Lower leg skin (tissue), 4 donors: ENCODE data around the gene KCNG4. TPM values are rescaled to one million over a fixed set of nuclear protein-coding genes. Genes with fewer than 3 reads are reported as not detected.

Experiments
- DNase-seq, 2 donors: peaks; one replicate each; pipeline ENCODE4 v3.0.0-alpha.2; 2019; ENCODE audit warnings: low spot score in 2 of 2
- H3K4me3 ChIP-seq: fragments of 200-600 bp; sonication (generic); 2 replicates; pipeline ENCODE4 v1.5.1; 2017; ENCODE audit warnings: mild to moderate bottlenecking, low read depth; ENCODE audit not compliant: poor library complexity, severe bottlenecking
- CTCF ChIP-seq, 3 donors: fragments of 450-650 bp; IDR thresholded peaks; one replicate each; pipeline ENCODE4 v1.5.1; 2016; ENCODE audit warnings: antibody characterized with exemption in 3 of 3, mild to moderate bottlenecking in 3 of 3, moderate library complexity in 2 of 3
- POLR2A ChIP-seq, 2 donors: fragments of 450-650 bp; IDR thresholded peaks; one replicate each; pipeline ENCODE4 v1.6.1; 2016 to 2017; ENCODE audit warnings: antibody characterized with exemption in 2 of 2, mild to moderate bottlenecking in 1 of 2, moderate library complexity in 1 of 2
- WGBS, 2 donors: methylation state at CpG; one replicate each; pipeline ENCODE4 v1.1.5; 2018; 5-methylcytosine and 5-hydroxymethylcytosine counted together
- intact Hi-C: fragments of 100-400 bp; cut with DNase I; formaldehyde crosslinking; loops from one replicate; pipeline ENCODE4 v1.15.0; 2023; ENCODE audit warnings: low total_unique reads
- total RNA-seq, 4 donors: library from RNA; depleted of rRNA; stranded (reverse); fragments of >200 nt; gene quantifications; one replicate each; pipeline ENCODE4 v1.1.0, GENCODE V29; 2016

KCNG4 gene
- total RNA-seq: not detected

GRCh38 chr16:84239909-84240308 is at the start of gene KCNG4:
Gene KCNG4 (minus strand): TSS chr16:84240012. CDS start chr16:84237485, 2,527 bp downstream.
- intact Hi-C loops: no loop called here
- H3K4me3 ChIP-seq: no peak within 1 kb of the TSS
- TF ChIP-seq CTCF (IDR thresholded peaks at IDR 0.05) (no peak), POLR2A (IDR thresholded peaks at IDR 0.05) (no peak)
- no peak for DNase-seq
- 18 to 24% methylated on average over 3 to 7 of the region's 7 CpGs for WGBS, 2 donors

DNA sequence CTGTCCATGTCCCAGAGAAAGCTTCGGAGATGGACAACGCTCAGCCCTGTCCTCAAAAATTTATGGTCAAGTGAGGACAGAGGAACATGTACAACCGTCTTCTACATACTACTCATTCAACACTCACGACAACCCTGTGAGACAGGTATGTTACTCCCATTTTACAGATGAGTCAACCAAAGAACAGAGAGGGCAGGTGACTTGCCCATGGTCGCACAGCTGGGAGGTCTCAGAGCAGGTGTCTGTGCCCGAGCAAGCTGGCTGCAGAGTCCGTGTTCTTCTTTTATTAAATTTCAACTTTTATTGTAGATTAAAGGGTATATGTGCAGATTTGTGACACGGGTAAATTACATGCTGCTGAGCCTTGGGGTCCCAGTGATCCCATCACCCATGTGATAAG is 49.1 kb upstream of the KCNG4 start:
- no peak for DNase-seq
- TF ChIP-seq POLR2A (IDR thresholded peaks at IDR 0.05) (no peak), CTCF (IDR thresholded peaks at IDR 0.05) (no peak)
- intact Hi-C loops: no loop called here
- H3K4me3 ChIP-seq: no peak overlapping the region
- 75 to 80% methylated on average over 8 of the region's 8 CpGs for WGBS, 2 donors

DNA sequence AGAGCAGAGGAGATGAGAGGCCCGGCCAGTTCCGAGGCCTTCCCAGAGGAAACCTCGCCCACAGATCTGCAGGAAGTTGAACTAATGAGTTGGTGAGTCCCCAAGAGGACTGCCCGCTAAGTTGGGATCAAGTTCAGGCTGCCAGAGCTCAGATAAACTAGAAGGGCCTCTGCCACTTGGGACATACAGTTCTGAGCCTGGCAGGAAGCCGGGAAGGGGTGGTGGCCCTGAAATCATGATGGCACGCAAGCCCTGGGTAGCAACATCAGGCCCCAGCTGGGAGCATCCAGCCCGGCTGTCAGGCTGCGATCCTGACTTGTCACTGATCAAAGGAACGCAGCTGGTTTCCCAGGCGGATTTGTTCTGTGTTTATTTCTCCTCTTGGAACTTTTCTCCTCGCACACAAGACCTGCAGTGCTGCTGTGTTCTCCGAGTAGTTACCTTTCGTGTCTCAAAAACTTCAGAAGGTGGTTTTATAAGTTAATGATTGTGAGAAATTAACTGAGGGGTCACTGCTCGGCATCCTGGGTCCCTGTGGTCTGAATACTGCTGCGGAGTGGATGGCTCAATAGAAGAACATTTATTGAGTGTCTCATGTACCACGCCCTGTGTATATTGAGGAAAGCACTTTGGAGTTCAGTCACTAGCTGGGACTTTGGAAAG is 46.9 kb upstream of the KCNG4 start:
- no peak for DNase-seq
- WGBS, 2 donors: 54 to 60% methylated on average over 16 of the region's 16 CpGs
- TF ChIP-seq CTCF (IDR thresholded peaks at IDR 0.05) (no peak), POLR2A (IDR thresholded peaks at IDR 0.05) (no peak)
- intact Hi-C loops: no loop called here
- no peak overlapping the region for H3K4me3 ChIP-seq

GRCh38 chr16:84284154-84284722 is 44.4 kb upstream of the KCNG4 start:
- 37 to 42% methylated on average over 13 of the region's 13 CpGs for WGBS, 2 donors
- no peak overlapping the region for H3K4me3 ChIP-seq
- peak; percentile 56 to 89 for DNase-seq
- intact Hi-C loops: no loop called here
- no peak for TF ChIP-seq CTCF (IDR thresholded peaks at IDR 0.05)
- TF ChIP-seq POLR2A (IDR thresholded peaks at IDR 0.05): no peak

- TF ChIP-seq POLR2A (IDR thresholded peaks at IDR 0.05): no peak
- no peak for TF ChIP-seq CTCF (IDR thresholded peaks at IDR 0.05)
- intact Hi-C loops: no loop called here
- 75 to 81% methylated on average over 24 of the region's 24 CpGs for WGBS, 2 donors
- no peak for DNase-seq
- H3K4me3 ChIP-seq: no peak overlapping the region
These were observed 43.7 kb upstream of the KCNG4 start for GRCh38 chr16:84283314-84284153.
